Mucosa of descending colon (tissue), 3 donors: ENCODE data around the gene DENND4A. TPM values are rescaled to one million over a fixed set of nuclear protein-coding genes. Genes with fewer than 3 reads are reported as not detected.

Experiments used
- ATAC-seq: fragments of 200-7000 bp; cut with Tn5 transposase; one replicate; pipeline ENCODE4 v1.9.1; 2020; ENCODE audit warnings: mild to moderate bottlenecking, moderate library complexity
- DNase-seq, 3 donors: peaks; one replicate each; pipeline ENCODE4 v3.0.0-alpha.2; 2020
- H3K36me3 ChIP-seq: fragments of 200-600 bp; one replicate; pipeline ENCODE4 v1.8.0; 2021; ENCODE audit warnings: low read depth, mild to moderate bottlenecking
- H3K4me1 ChIP-seq: fragments of 200-600 bp; one replicate; pipeline ENCODE4 v1.8.0; 2021; ENCODE audit warnings: low read depth, mild to moderate bottlenecking
- H3K4me3 ChIP-seq: fragments of 200-600 bp; one replicate; pipeline ENCODE4 v1.8.0; 2021; ENCODE audit warnings: mild to moderate bottlenecking
- H3K9me3 ChIP-seq: fragments of 200-600 bp; one replicate; pipeline ENCODE4 v1.8.0; 2021; ENCODE audit warnings: mild to moderate bottlenecking
- CTCF ChIP-seq: fragments of 200-600 bp; IDR thresholded peaks from one replicate; pipeline ENCODE4 v1.8.0; 2022; ENCODE audit warnings: antibody characterized with exemption, mild to moderate bottlenecking
- intact Hi-C, 2 donors: fragments of 100-400 bp; cut with DNase I in 1 of 2; cut with micrococcal nuclease in 1 of 2; formaldehyde crosslinking; loops; one replicate each; pipeline versions ENCODE4 v1.11.0 to v1.11.1; 2022; cut with DNase I, micrococcal nuclease
- total RNA-seq, 3 donors: library from RNA; stranded (reverse); fragmentation: NEBNext Ultra II Directional in 2 of 3; extraction: Animal tissue kit (Norgen Biotek cat#: 25700) in 2 of 3; gene quantifications; one replicate each; pipeline versions ENCODE4 v1.2.1 to v1.2.4, GENCODE V29; 2021 to 2023
- donor health status: DM: no; HTN: no; CAD: no; lungs with moderate emphysema.
- donor health status: DM: no; HTN: no; CAD: no.
- donor health status: DM: no; HTN: yes; CAD: no.

DENND4A gene
- total RNA-seq, 3 donors from 2014 or later = 20.3 to 34.7 (median 20.7) TPM

DNA sequence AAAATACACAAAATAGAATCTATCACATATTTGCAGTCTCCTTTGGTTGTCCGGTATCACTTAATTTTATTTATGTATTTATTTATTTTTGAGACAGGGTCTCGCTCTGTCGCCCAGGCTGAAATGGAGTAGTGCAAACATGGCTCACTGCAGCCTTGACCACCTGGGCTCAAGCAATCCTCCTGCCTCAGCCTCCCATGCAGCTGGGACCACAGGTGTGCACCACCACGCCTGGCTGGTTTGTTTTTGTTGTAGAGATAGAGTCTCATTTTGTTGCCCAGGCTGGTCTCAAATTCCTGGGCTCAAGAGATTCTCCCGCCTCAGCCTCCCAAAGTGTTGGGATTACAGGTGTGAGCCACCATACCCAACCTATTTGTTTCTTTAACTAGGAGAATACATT lies 33.9 kb downstream of the DENND4A start:
- intact Hi-C loops = no loop called here
- ATAC-seq (no peak), DNase-seq (no peak)
- no peaks in the 10 kb centered on the region for H3K36me3 ChIP-seq
- no peaks in the 10 kb centered on the region for H3K4me1 ChIP-seq
- no peak for TF ChIP-seq CTCF
- no peaks in the 10 kb centered on the region for H3K9me3 ChIP-seq
- no peak overlapping the region for H3K4me3 ChIP-seq

DNA sequence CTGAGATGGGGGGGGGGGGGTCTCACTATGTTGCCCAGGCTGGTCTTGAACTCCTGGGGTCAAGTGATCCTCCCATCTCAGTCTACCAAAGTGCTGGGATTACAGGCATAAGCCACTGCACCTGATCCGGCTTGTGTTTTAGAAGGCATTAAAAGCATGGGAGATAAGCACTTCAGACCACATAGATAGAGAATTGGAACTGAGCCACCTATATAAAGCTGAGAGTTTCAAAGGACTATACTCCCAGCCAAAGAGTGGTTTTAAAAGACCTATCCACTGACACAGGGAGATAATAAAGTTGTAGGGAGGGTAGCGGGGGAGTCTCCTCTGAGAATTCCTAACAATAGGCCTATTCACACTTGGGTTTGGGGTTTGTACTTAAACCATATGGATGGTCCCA lies 34.8 kb downstream of the DENND4A start:
- Histone ChIP-seq H3K36me3 (no peaks in the 10 kb centered on the region), H3K4me3 (no peak overlapping the region), H3K9me3 (no peaks in the 10 kb centered on the region), H3K4me1 (no peaks in the 10 kb centered on the region)
- no peak for DNase-seq
- no peak for ATAC-seq
- no peak for TF ChIP-seq CTCF
- intact Hi-C loops = no loop called here

GRCh38 chr15:65752151-65752700 lies 39.9 kb downstream of the DENND4A start:
- intact Hi-C loops = no loop called here
- ATAC-seq (no peak), DNase-seq (no peak)
- Histone ChIP-seq H3K4me3 (no peak overlapping the region), H3K4me1 (no peaks in the 10 kb centered on the region), H3K9me3 (no peaks in the 10 kb centered on the region), H3K36me3 (no peaks in the 10 kb centered on the region)
- TF ChIP-seq CTCF = no peak

DNA sequence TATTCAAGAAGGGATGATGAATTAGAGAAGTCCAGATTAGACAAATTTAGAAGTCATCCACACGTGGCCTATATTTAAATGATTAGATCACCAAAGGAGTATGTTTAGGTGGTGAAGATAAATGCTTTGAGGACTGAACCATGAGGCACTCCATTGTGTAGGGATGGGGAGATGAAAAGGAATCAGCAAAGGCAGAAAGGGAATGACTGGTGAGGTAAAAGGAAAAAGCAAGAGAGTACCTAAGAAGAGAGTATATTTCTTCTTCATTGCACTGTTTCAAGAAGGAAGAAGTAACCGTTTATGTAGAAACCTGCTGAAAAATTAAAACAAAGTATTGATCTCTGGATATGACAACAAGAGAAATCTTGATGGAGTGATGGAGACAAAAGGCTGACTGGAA lies 40.7 kb downstream of the DENND4A start:
- Histone ChIP-seq H3K4me1 (no peaks in the 10 kb centered on the region), H3K36me3 (no peaks in the 10 kb centered on the region), H3K4me3 (no peak overlapping the region), H3K9me3 (no peaks in the 10 kb centered on the region)
- TF ChIP-seq CTCF = no peak
- no peak for DNase-seq
- intact Hi-C loops = no loop called here
- no peak for ATAC-seq

DNA sequence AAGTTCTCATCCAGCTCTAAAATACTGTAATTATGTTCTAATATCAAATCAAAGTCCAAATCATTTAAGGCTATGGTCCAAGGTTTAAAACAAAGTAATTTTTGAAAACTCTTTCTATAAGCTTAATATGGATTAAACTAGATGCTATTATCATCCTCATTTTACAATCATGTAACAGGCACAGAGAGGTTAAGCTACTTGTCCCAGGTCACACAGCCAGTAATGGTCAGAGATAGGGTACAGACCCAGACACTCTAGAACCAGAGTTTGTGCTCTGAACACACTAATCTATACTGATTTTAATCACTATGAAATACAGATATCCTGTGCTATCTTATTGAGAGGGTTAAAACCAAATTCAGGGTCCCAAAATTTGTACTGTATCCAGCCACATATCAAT lies 44.8 kb downstream of the DENND4A start:
- H3K4me1 ChIP-seq = peaks cover 4% of the 10 kb centered on the region
- ATAC-seq (no peak), DNase-seq (no peak)
- no peaks in the 10 kb centered on the region for H3K36me3 ChIP-seq
- H3K4me3 ChIP-seq = no peak overlapping the region
- intact Hi-C loops = no loop called here
- H3K9me3 ChIP-seq = no peaks in the 10 kb centered on the region
- TF ChIP-seq CTCF = no peak
